ENCODE measurements around the gene EGFL8.

- TF ChIP-seq CTCF (IDR thresholded peaks at IDR 0.05) (no peak), POLR2A (IDR thresholded peaks at IDR 0.05) (no peak)
These were observed 19.2 kb downstream of the EGFL8 start for GRCh38 chr6:32183483-32184083.
